22Rv1 (cell line): ENCODE results near the gene PXYLP1.

Experiments used
- CTCF ChIP-seq: fragments of 450-650 bp; IDR thresholded peaks from 2 replicates; pipeline ENCODE4 v1.5.1; 2017; ENCODE audit warnings: mild to moderate bottlenecking
- ZFX ChIP-seq: fragments of 450-650 bp; IDR thresholded peaks from 2 replicates; pipeline ENCODE4 v1.6.1; 2017; ENCODE audit warnings: antibody characterized with exemption, borderline replicate concordance

- TF ChIP-seq CTCF (no peak), ZFX (no peak)
Observed at GRCh38 chr3:141326123-141326522, 94.5 kb downstream of the PXYLP1 start.
